Thyroid gland (tissue), 4 donors: ENCODE measurements around the gene PDE3A.

ENCODE experiments used
- POLR2A ChIP-seq, 2 donors: fragments of 450-650 bp; IDR thresholded peaks; one replicate each; pipeline ENCODE4 v1.6.1; 2017; ENCODE audit warnings: antibody characterized with exemption in 2 of 2, mild to moderate bottlenecking in 2 of 2, moderate library complexity in 1 of 2
- TF ChIP-seq, protein P1 (sequence below), 6 experiments: fragments of 200-600 bp in 3 of 6; fragments of 450-650 bp in 3 of 6; sonication (generic) in 3 of 6; IDR thresholded peaks; one replicate each; pipeline ENCODE4 v1.5.1; 2016 to 2019; ENCODE audit warnings: antibody characterized with exemption in 6 of 6, mild to moderate bottlenecking in 2 of 6, inconsistent platforms in 1 of 6, moderate library complexity in 1 of 6

DNA sequence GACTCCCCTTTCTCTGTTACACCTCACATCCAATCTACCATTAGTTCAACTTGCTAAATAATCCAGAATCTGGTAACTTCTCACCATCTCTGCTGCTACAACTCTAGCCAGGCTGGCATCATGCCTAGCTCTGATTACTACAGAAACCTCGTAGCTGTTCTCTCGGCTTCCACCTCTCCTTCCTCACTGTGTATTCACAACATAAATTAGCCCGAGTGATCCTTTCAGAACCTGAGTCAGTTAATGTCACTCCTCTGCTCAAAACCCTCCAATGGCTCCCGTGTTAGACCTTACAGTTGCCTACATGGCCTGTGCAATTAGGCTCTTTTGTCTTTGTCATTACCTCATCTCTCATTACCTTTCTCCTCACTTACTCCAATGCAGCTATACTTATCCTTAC, 139.4 kb downstream of the PDE3A start:
- TF ChIP-seq, protein P1, sequence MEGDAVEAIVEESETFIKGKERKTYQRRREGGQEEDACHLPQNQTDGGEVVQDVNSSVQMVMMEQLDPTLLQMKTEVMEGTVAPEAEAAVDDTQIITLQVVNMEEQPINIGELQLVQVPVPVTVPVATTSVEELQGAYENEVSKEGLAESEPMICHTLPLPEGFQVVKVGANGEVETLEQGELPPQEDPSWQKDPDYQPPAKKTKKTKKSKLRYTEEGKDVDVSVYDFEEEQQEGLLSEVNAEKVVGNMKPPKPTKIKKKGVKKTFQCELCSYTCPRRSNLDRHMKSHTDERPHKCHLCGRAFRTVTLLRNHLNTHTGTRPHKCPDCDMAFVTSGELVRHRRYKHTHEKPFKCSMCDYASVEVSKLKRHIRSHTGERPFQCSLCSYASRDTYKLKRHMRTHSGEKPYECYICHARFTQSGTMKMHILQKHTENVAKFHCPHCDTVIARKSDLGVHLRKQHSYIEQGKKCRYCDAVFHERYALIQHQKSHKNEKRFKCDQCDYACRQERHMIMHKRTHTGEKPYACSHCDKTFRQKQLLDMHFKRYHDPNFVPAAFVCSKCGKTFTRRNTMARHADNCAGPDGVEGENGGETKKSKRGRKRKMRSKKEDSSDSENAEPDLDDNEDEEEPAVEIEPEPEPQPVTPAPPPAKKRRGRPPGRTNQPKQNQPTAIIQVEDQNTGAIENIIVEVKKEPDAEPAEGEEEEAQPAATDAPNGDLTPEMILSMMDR (IDR thresholded peaks at IDR 0.05): no peak
- no peak for TF ChIP-seq POLR2A (IDR thresholded peaks at IDR 0.05)
